Left lung (tissue), 10 donors: ENCODE data around the gene LRRC14B. TPM values are rescaled to one million over a fixed set of nuclear protein-coding genes. Genes with fewer than 3 reads are reported as not detected.
"Not testable (repeated sequence)": the region's sequence is repeated elsewhere in the genome, so short reads cannot be mapped to it uniquely, and the experiment has no call there.

ENCODE experiments used
- ATAC-seq: fragments of 200-7000 bp; cut with Tn5 transposase; one replicate; pipeline ENCODE4 v1.9.1; 2020; ENCODE audit warnings: moderate library complexity
- DNase-seq, 4 donors: peaks; one replicate each; pipeline ENCODE4 v3.0.0-alpha.2; 2013 to 2020
- H3K27ac ChIP-seq, 2 donors: fragments of 200-600 bp; sonication (generic) in 1 of 2; one replicate each; pipeline versions ENCODE4 v1.5.0 to v1.8.0; 2020 to 2021
- H3K27me3 ChIP-seq, 2 donors: fragments of 200-600 bp; sonication (generic) in 1 of 2; one replicate each; pipeline versions ENCODE4 v1.5.0 to v1.8.0; 2020 to 2021
- H3K36me3 ChIP-seq, 2 donors: fragments of 200-600 bp; sonication (generic) in 1 of 2; one replicate each; pipeline versions ENCODE4 v1.5.0 to v1.8.0; 2020 to 2021
- H3K4me1 ChIP-seq, 2 donors: fragments of 200-600 bp; one replicate each; pipeline ENCODE4 v1.8.0; 2021
- H3K4me3 ChIP-seq, 2 donors: fragments of 200-600 bp; sonication (generic) in 1 of 2; one replicate each; pipeline versions ENCODE4 v1.5.0 to v1.8.0; 2020 to 2021; ENCODE audit warnings: mild to moderate bottlenecking in 1 of 2
- H3K9me3 ChIP-seq, 2 donors: fragments of 200-600 bp; sonication (generic) in 1 of 2; one replicate each; pipeline versions ENCODE4 v1.5.0 to v1.8.0; 2020 to 2021
- intact Hi-C, 2 donors: fragments of 100-400 bp; cut with DNase I; formaldehyde crosslinking; loops; one replicate each; pipeline versions ENCODE4 v1.11.2 to v1.14.2; 2022
- polyA plus RNA-seq, 6 donors: library from polyadenylated mRNA; unstranded; fragments of 120-200 nt; gene quantifications; one replicate each; pipeline ENCODE4 v1.2.1, GENCODE V29; 2013; ENCODE audit not compliant: insufficient read length in 6 of 6
- total RNA-seq, 2 donors: library from RNA; stranded (reverse); fragmentation: NEBNext Ultra II Directional; extraction: Animal tissue kit (Norgen Biotek cat#: 25700); gene quantifications; one replicate each; pipeline ENCODE4 v1.2.1, GENCODE V29; 2021
- TF ChIP-seq, protein P1 (sequence below), 2 donors: fragments of 200-600 bp; sonication (generic) in 1 of 2; IDR thresholded peaks; one replicate each; pipeline versions ENCODE4 v1.5.0 to v1.8.0; 2021; ENCODE audit warnings: antibody characterized with exemption in 2 of 2
- donor health status: DM: no; HTN: yes; CAD: no.
- donor health status: DM: no; HTN: no; CAD: no.

LRRC14B gene
- total and polyA plus RNA-seq, 8 donors, result 0.08 to 0.14 (median 0.11) TPM; not detected in 3

DNA sequence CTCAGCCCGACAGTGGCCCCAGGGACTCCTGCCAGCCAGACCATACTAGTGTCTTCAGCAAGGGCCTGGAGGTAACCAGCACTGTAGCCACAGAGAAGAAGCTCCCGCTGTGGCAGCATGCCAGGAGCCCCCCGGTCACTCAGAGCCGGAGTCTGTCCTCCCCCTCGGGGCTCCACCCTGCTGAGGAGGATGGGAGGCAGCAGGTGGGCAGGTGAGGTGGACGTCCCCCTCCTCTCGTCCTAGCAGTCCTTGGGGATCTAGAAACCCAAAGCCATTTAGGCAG lies 28.0 kb upstream of the LRRC14B start:
- TF ChIP-seq, protein P1, sequence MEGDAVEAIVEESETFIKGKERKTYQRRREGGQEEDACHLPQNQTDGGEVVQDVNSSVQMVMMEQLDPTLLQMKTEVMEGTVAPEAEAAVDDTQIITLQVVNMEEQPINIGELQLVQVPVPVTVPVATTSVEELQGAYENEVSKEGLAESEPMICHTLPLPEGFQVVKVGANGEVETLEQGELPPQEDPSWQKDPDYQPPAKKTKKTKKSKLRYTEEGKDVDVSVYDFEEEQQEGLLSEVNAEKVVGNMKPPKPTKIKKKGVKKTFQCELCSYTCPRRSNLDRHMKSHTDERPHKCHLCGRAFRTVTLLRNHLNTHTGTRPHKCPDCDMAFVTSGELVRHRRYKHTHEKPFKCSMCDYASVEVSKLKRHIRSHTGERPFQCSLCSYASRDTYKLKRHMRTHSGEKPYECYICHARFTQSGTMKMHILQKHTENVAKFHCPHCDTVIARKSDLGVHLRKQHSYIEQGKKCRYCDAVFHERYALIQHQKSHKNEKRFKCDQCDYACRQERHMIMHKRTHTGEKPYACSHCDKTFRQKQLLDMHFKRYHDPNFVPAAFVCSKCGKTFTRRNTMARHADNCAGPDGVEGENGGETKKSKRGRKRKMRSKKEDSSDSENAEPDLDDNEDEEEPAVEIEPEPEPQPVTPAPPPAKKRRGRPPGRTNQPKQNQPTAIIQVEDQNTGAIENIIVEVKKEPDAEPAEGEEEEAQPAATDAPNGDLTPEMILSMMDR (IDR thresholded peaks at IDR 0.05), result no peak
- H3K36me3 ChIP-seq, result no peaks in the 10 kb centered on the region
- no peaks in the 10 kb centered on the region for H3K4me1 ChIP-seq
- no peaks in the 10 kb centered on the region for H3K9me3 ChIP-seq
- H3K27me3 ChIP-seq, result peaks cover 0 to 13% of the 10 kb centered on the region in 2 donors
- ATAC-seq (no peak), DNase-seq (no peak)
- intact Hi-C loops, result no loop called here
- H3K27ac ChIP-seq, result no peak overlapping the region
- H3K4me3 ChIP-seq, result no peak overlapping the region

DNA sequence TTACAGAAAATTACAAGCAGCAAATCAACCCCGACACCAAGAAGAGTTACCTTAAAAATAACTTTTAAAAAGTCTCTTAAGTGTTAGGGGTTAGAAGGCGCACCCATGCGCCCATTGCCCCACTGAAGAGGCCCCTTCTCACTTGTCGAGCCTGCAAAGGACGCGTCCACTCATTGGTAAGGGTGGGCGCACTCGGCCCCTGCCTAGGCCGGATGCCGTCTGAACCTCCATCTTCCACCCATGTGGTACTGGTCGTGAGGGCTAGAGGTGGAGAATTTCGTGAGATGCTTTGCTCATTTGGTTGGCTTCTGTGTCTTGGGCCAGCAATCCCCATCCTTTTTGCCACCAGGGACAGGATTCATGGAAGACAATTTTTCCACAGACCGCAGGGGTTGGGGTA lies 27.5 kb upstream of the LRRC14B start:
- TF ChIP-seq, protein P1 (IDR thresholded peaks at IDR 0.05), result no peak
- Histone ChIP-seq H3K4me1 (peaks cover 0 to 3% of the 10 kb centered on the region in 2 donors), H3K36me3 (no peaks in the 10 kb centered on the region), H3K27me3 (peaks cover 0 to 10% of the 10 kb centered on the region in 2 donors), H3K9me3 (no peaks in the 10 kb centered on the region), H3K27ac (no peak overlapping the region), H3K4me3 (no peak overlapping the region)
- DNase-seq (no peak), ATAC-seq (no peak)
- intact Hi-C loops, result no loop called here

DNA sequence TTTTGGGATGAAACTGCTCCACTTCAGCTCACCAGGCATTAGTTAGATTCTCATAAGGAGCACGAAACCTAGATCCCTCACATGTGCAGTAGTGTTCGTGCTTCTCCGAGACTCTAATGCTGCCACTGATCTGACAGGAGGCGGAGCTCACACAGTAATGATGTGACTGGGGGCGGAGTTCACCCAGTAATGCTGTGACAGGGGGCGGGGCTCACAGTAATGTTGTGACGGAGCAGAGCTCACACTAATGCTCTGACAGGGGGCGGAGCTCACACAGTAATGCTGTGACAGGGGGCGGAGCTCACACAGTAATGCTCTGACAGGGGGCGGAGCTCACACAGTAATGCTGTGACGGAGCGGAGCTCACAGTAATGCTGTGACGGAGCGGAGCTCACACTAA lies 27.1 kb upstream of the LRRC14B start:
- intact Hi-C loops, result no loop called here
- no peaks in the 10 kb centered on the region for H3K9me3 ChIP-seq
- DNase-seq (no peak), ATAC-seq (no peak)
- H3K36me3 ChIP-seq, result no peaks in the 10 kb centered on the region
- TF ChIP-seq, protein P1 (IDR thresholded peaks at IDR 0.05), result no peak
- H3K4me3 ChIP-seq, result no peak overlapping the region
- peaks cover 0 to 3% of the 10 kb centered on the region in 2 donors for H3K4me1 ChIP-seq
- peaks cover 0 to 6% of the 10 kb centered on the region in 2 donors for H3K27me3 ChIP-seq
- no peak overlapping the region for H3K27ac ChIP-seq

DNA sequence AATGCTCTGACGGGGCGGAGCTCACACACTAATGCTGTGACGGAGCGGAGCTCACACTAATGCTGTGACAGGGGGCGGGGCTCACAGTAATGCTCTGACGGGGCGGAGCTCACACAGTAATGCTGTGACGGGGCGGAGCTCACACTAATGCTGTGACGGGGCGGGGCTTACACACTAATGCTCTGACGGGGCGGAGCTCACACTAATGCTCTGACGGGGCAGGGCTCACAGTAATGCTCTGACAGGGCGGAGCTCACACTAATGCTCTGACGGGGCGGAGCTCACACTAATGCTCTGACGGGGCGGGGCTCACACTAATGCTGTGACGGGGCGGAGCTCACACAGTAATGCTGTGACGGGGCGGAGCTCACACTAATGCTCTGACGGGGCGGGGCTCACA lies 26.5 kb upstream of the LRRC14B start:
- H3K9me3 ChIP-seq, H3K4me3 ChIP-seq, DNase-seq, H3K36me3 ChIP-seq, ATAC-seq, H3K27me3 ChIP-seq, H3K27ac ChIP-seq, H3K4me1 ChIP-seq, intact Hi-C loops: not testable (repeated sequence)

DNA sequence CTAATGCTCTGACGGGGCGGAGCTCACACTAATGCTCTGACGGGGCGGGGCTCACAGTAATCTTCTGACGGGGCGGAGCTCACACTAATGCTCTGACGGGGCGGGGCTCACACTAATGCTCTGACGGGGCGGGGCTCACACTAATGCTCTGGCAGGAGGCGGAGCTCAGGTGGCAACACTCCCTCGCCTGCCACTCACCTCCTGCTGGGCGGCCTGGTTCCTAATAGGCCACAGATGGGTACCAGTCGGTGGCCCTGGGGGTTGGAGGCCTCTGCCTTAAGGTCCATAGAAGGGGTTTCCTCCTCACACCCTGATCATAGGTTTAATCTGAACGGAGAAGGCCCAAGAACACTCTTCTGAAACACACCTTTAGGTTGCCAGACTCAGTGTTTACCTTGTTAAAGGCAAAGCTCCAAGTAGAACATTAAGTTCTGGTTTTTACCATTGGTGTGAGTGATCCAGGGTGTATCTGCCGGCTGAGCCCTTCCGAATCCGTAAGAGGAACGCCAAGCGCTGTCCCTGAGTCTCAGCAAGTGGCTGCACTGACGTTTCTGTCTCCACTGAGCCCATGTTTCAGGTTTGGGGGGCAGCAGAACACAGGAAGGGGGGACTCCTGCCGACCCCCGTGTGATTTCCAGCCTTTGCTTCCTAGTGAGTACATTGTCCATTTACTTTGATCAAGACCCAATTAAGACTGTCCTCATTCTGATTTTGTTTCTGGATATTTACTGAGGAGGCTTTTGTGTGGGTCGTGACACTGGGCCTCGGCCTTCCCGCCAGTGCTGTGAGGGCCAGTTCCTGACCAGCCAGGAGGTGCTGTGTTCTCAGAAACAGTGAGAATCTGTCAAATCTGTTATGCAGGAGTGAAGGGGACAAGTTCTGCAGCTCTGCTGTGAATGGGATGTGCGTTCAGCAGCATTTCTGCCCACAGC lies 24.6 kb upstream of the LRRC14B start:
- Histone ChIP-seq H3K4me1 (peaks cover 0 to 3% of the 10 kb centered on the region in 2 donors), H3K27ac (no peak overlapping the region), H3K4me3 (no peak overlapping the region), H3K36me3 (no peaks in the 10 kb centered on the region), H3K9me3 (no peaks in the 10 kb centered on the region), H3K27me3 (no peaks in the 10 kb centered on the region)
- intact Hi-C loops, result no loop called here
- no peak for ATAC-seq
- TF ChIP-seq, protein P1 (IDR thresholded peaks at IDR 0.05), result no peak
- DNase-seq, result no peak
